ENCODE data around the gene F3. TPM values are rescaled to one million over a fixed set of nuclear protein-coding genes. Genes with fewer than 3 reads are reported as not detected.
A peak's percentile ranks its signal among the peaks of the same experiment; 100 is the strongest.

F3 gene
- total RNA-seq (2021) (7.5 to 7.8 TPM (median 7.6 TPM) in 3 replicates), Bru-seq, nascent RNA (percentile 86 among the genes with signal in this experiment)
- long read RNA-seq, experiment 1, transcript F3-201 (6 exons, 2,287 nt), result major isoform, 14 of 19 reads
- long read RNA-seq, experiment 1, partial matches to known transcripts, result 2 of 19 reads
- long read RNA-seq, experiment 1, other reads (novel, unspliced or antisense), result 2 of 19 reads
- long read RNA-seq, experiment 2, partial matches to known transcripts, result 0 of 4 reads
- long read RNA-seq, experiment 2, other reads (novel, unspliced or antisense), result 2 of 4 reads
- long read RNA-seq, experiment 3, partial matches to known transcripts, result 1 of 4 reads
- long read RNA-seq, experiment 3, other reads (novel, unspliced or antisense), result 0 of 4 reads

- ChIA-PET POLR2A (interaction anchor here (1.0 to 1.6 kb wide), 4 partner anchors 57 to 278 kb away, joined by 3 read pairs; no protein-coding TSS in a partner anchor), CTCF (interaction anchor here (0.6 to 2.0 kb wide), 6 partner anchors 11 to 177 kb away, joined by 3 to 6 read pairs (median 4); no protein-coding TSS in a partner anchor)
- TF ChIP-seq MXD4 (CRISPR knock-in tag; IDR thresholded peaks at IDR 0.05; ENCODE audit: borderline replicate concordance) (no peak), FOXP4 (CRISPR knock-in tag; IDR thresholded peaks at IDR 0.05) (0 out of 2 replicates have a peak, but pooled peaks have one; percentile 41), ETV6 (CRISPR knock-in tag; IDR thresholded peaks at IDR 0.05) (peak; percentile 68), USF1 (CRISPR knock-in tag; IDR thresholded peaks at IDR 0.05) (no peak; the same call in 1 of the 2 replicates), ARID4B (CRISPR knock-in tag; IDR thresholded peaks at IDR 0.05; ENCODE audit: borderline replicate concordance) (0 out of 2 replicates have a peak, but pooled peaks have one; percentile 57), GTF2I (CRISPR knock-in tag; conservative IDR thresholded peaks at IDR 0.05) (no peak), ELF4 (CRISPR knock-in tag; IDR thresholded peaks at IDR 0.05; ENCODE audit: low read depth) (no peak), ZNF423 (CRISPR knock-in tag; IDR thresholded peaks at IDR 0.05) (peak; percentile 73), SP1 (CRISPR knock-in tag; conservative IDR thresholded peaks at IDR 0.05) (peak; percentile 72), ZNF317 (CRISPR knock-in tag; IDR thresholded peaks at IDR 0.05; ENCODE audit: borderline replicate concordance, low read depth) (no peak), JAZF1 (CRISPR knock-in tag; IDR thresholded peaks at IDR 0.05) (no peak), HMGXB4 (CRISPR knock-in tag; IDR thresholded peaks at IDR 0.05) (peak; percentile 86), AFF4 (CRISPR knock-in tag; IDR thresholded peaks at IDR 0.05; ENCODE audit: borderline replicate concordance) (no peak), MAX (CRISPR knock-in tag; IDR thresholded peaks at IDR 0.05) (no peak; the same call in 1 of the 2 replicates), ZNF512 (CRISPR knock-in tag; IDR thresholded peaks at IDR 0.05; ENCODE audit: borderline replicate concordance) (no peak), KAT7 (CRISPR knock-in tag; IDR thresholded peaks at IDR 0.05; ENCODE audit: borderline replicate concordance) (no peak), NFE2L1 (CRISPR knock-in tag; IDR thresholded peaks at IDR 0.05) (no peak), IRF1 (CRISPR knock-in tag; IDR thresholded peaks at IDR 0.05) (no peak)
Measured at GRCh38 chr1:94541246-94542087, at the start of gene F3. F3 (minus strand) TSS chr1:94541759; CDS start chr1:94541636, 123 bp downstream.

More at GRCh38 chr1:94541246-94542087, at the start of gene F3:
- Mint-ChIP-seq H3K36me3 (peaks cover 7% of the 10 kb centered on the region; the same call in 1 of the 2 replicates), H3K4me3 (peak within 1 kb of the TSS; percentile 89), H3K4me1 (peaks cover 51% of the 10 kb centered on the region), H3K27ac (peak within 1 kb of the TSS; percentile 69; the same call in 1 of the 2 replicates), H3K9me3 (no peaks in the 10 kb centered on the region), H3K27me3 (ENCODE audit: low read depth) (peaks cover 34% of the 10 kb centered on the region)
- DNase-seq (ENCODE audit: low spot score) (peak; percentile 88), ATAC-seq (peak; percentile 88)

Measured in WTC11 (cell line).